Aorta (tissue), 5 donors: ENCODE results near the gene PPARA. TPM values are rescaled to one million over a fixed set of nuclear protein-coding genes. Genes with fewer than 3 reads are reported as not detected.
"Not testable (repeated sequence)": the region's sequence is repeated elsewhere in the genome, so short reads cannot be mapped to it uniquely, and the experiment has no call there.

Experiments used
- ATAC-seq: fragments of 200-7000 bp; cut with Tn5 transposase; one replicate; pipeline ENCODE4 v1.9.1; 2022; ENCODE audit warnings: moderate library complexity; ENCODE audit not compliant: low FRiP score
- DNase-seq, 2 donors: peaks; one replicate each; pipeline ENCODE4 v3.0.0-alpha.2; 2020
- H3K27ac ChIP-seq, 2 donors: one replicate each; pipeline ENCODE4 v1.5.1; 2013; ENCODE audit warnings: low read length in 2 of 2, mild to moderate bottlenecking in 2 of 2, moderate library complexity in 2 of 2, control low read depth in 1 of 2, inconsistent platforms in 1 of 2, low read depth in 1 of 2
- H3K27me3 ChIP-seq, 2 donors: one replicate each; pipeline ENCODE4 v1.6.1; 2013; ENCODE audit warnings: control low read depth in 1 of 2, low read length in 1 of 2, mild to moderate bottlenecking in 1 of 2, moderate library complexity in 1 of 2; ENCODE audit not compliant: insufficient read depth in 2 of 2, control insufficient read depth in 1 of 2
- H3K36me3 ChIP-seq, 2 donors: one replicate each; pipeline ENCODE4 v1.6.1; 2013; ENCODE audit warnings: control low read depth in 1 of 2, low read length in 1 of 2, mild to moderate bottlenecking in 1 of 2; ENCODE audit not compliant: insufficient read depth in 2 of 2, control insufficient read depth in 1 of 2
- H3K4me1 ChIP-seq, 2 donors: one replicate each; pipeline ENCODE4 v1.6.1; 2013; ENCODE audit warnings: low read length in 2 of 2, control low read depth in 1 of 2, mild to moderate bottlenecking in 1 of 2, moderate library complexity in 1 of 2; ENCODE audit not compliant: insufficient read depth in 2 of 2, control insufficient read depth in 1 of 2
- H3K4me3 ChIP-seq, 2 donors: one replicate each; pipeline ENCODE4 v1.5.1; 2013; ENCODE audit warnings: low read length in 2 of 2, control low read depth in 1 of 2, mild to moderate bottlenecking in 1 of 2
- H3K9me3 ChIP-seq: one replicate; pipeline ENCODE4 v1.6.1; 2013; ENCODE audit warnings: mild to moderate bottlenecking, low read length; ENCODE audit not compliant: control insufficient read depth
- WGBS, 2 donors: extraction: QIAGEN DNeasy Blood & Tissue Kit; methylation state at CpG; one replicate each; pipeline ENCODE4 v1.1.7; 2013; 5-methylcytosine and 5-hydroxymethylcytosine counted together
- intact Hi-C, 2 donors: fragments of 100-400 bp; cut with DNase I; formaldehyde crosslinking; loops; one replicate each; pipeline versions ENCODE4 v1.14.2 to v1.15.0; 2022
- polyA plus RNA-seq, 2 donors: library from polyadenylated mRNA; stranded (reverse); fragments of 200-250 nt; gene quantifications; one replicate each; pipeline ENCODE4 v1.2.3, GENCODE V29; 2013
- total RNA-seq, 2 donors: library from RNA; stranded (reverse); fragmentation: NEBNext Ultra II Directional; extraction: Animal tissue kit (Norgen Biotek cat#: 25700); gene quantifications; one replicate each; pipeline ENCODE4 v1.2.1, GENCODE V29; 2021
- donor health status: healthy with polysubstance abuse.
- donor health status: Bipolar disorder and iron deficiency.
- donor health status: DM: no; HTN: no; CAD: no.
- donor health status: DM: no; HTN: no; CAD: no.
- donor health status: DM: yes; HTN: yes; CAD: no.

PPARA gene
- total and polyA plus RNA-seq, 4 donors, result 6.9 to 32.1 (median 19.7) TPM

GRCh38 chr22:46265627-46266026, 115.3 kb downstream of the PPARA start:
- not testable (repeated sequence) for H3K4me1 ChIP-seq, H3K4me3 ChIP-seq, H3K27me3 ChIP-seq, H3K9me3 ChIP-seq, ATAC-seq, H3K36me3 ChIP-seq, H3K27ac ChIP-seq
- 94 to 96% methylated on average over 4 of the region's 4 CpGs for WGBS, 2 donors
- DNase-seq, result peak in 1 of 2 donors; percentile 39
- intact Hi-C loops, result loop anchor here in 1 of 2 donors (5.0 kb wide), 1 partner anchor 113 kb away; the partner anchor contains the start of gene PPARA

GRCh38 chr22:46267431-46268279, 117.3 kb downstream of the PPARA start, which contains the start of gene TTC38:
Gene TTC38, plus strand, starts transcription at chr22:46268008. Its CDS starts 32 bp downstream, at chr22:46268040.
- Histone ChIP-seq H3K27ac (peak within 1 kb of the TSS; percentile 64 to 72), H3K4me3 (peak within 1 kb of the TSS; percentile 79 to 84), H3K4me1 (no peaks in the 10 kb centered on the region), H3K27me3 (no peaks in the 10 kb centered on the region), H3K36me3 (no peaks in the 10 kb centered on the region), H3K9me3 (no peaks in the 10 kb centered on the region)
- intact Hi-C loops, result loop anchor here in 1 of 2 donors (5.0 kb wide), 1 partner anchor 115 kb away; the partner anchor contains the start of gene PPARA
- 0 to 1% methylated on average over 67 to 74 of the region's 74 CpGs for WGBS, 2 donors
- DNase-seq (peak; percentile 96 to 97), ATAC-seq (peak; percentile 97)

- Histone ChIP-seq H3K27me3 (no peaks in the 10 kb centered on the region), H3K27ac (no peak overlapping the region), H3K36me3 (peaks cover 0 to 2% of the 10 kb centered on the region in 2 donors), H3K4me3 (no peak overlapping the region), H3K9me3 (no peaks in the 10 kb centered on the region), H3K4me1 (no peaks in the 10 kb centered on the region)
- 72% methylated on average over 11 of the region's 11 CpGs for WGBS, 2 donors
- intact Hi-C loops, result loop anchor here in 1 of 2 donors (5.0 kb wide), 1 partner anchor 117 kb away; the partner anchor contains the start of gene PPARA
- DNase-seq (peak in 1 of 2 donors; percentile 42), ATAC-seq (no peak)
Observed at GRCh38 chr22:46269564-46269963, 119.2 kb downstream of the PPARA start.

- H3K27ac ChIP-seq, result no peak overlapping the region
- DNase-seq, result peak in 1 of 2 donors; percentile 51
- H3K9me3 ChIP-seq, result no peaks in the 10 kb centered on the region
- intact Hi-C loops, result no loop called here
- no peak for ATAC-seq
- no peaks in the 10 kb centered on the region for H3K4me1 ChIP-seq
- H3K27me3 ChIP-seq, result no peaks in the 10 kb centered on the region
- H3K4me3 ChIP-seq, result no peak overlapping the region
- 92 to 95% methylated on average over 8 of the region's 8 CpGs for WGBS, 2 donors
- H3K36me3 ChIP-seq, result peaks cover 0 to 5% of the 10 kb centered on the region in 2 donors
Observed at GRCh38 chr22:46272196-46272595, 121.9 kb downstream of the PPARA start.

- no peak for ATAC-seq
- no peaks in the 10 kb centered on the region for H3K4me1 ChIP-seq
- H3K27me3 ChIP-seq, result no peaks in the 10 kb centered on the region
- 95% methylated on average over 12 of the region's 12 CpGs for WGBS, 2 donors
- no peak overlapping the region for H3K27ac ChIP-seq
- peak in 1 of 2 donors; percentile 58 for DNase-seq
- H3K9me3 ChIP-seq, result no peaks in the 10 kb centered on the region
- peaks cover 0 to 5% of the 10 kb centered on the region in 2 donors for H3K36me3 ChIP-seq
- H3K4me3 ChIP-seq, result no peak overlapping the region
- intact Hi-C loops, result no loop called here
Observed at GRCh38 chr22:46272762-46273431, 122.6 kb downstream of the PPARA start.

- intact Hi-C loops, result no loop called here
- WGBS, 2 donors, result 90 to 92% methylated on average over 12 of the region's 12 CpGs
- Histone ChIP-seq H3K27ac (no peak overlapping the region), H3K9me3 (no peaks in the 10 kb centered on the region), H3K4me1 (no peaks in the 10 kb centered on the region), H3K36me3 (peaks cover 0 to 9% of the 10 kb centered on the region in 2 donors), H3K4me3 (no peak overlapping the region), H3K27me3 (no peaks in the 10 kb centered on the region)
- no peak for ATAC-seq
- DNase-seq, result peak in 1 of 2 donors; percentile 57
Observed at GRCh38 chr22:46273432-46274148, 123.3 kb downstream of the PPARA start.

GRCh38 chr22:46274381-46274780, 124.1 kb downstream of the PPARA start:
- DNase-seq (peak in 1 of 2 donors; percentile 51), ATAC-seq (no peak)
- Histone ChIP-seq H3K9me3 (no peaks in the 10 kb centered on the region), H3K4me1 (no peaks in the 10 kb centered on the region), H3K36me3 (peaks cover 0 to 16% of the 10 kb centered on the region in 2 donors), H3K27ac (no peak overlapping the region), H3K27me3 (no peaks in the 10 kb centered on the region), H3K4me3 (no peak overlapping the region)
- WGBS, 2 donors, result 95 to 97% methylated on average over 8 of the region's 8 CpGs
- intact Hi-C loops, result no loop called here

GRCh38 chr22:46275455-46276122, 125.3 kb downstream of the PPARA start:
- Histone ChIP-seq H3K27ac (no peak overlapping the region), H3K36me3 (peaks cover 0 to 16% of the 10 kb centered on the region in 2 donors), H3K4me3 (no peak overlapping the region), H3K9me3 (no peaks in the 10 kb centered on the region), H3K4me1 (no peaks in the 10 kb centered on the region), H3K27me3 (no peaks in the 10 kb centered on the region)
- 67 to 73% methylated on average over 3 of the region's 3 CpGs for WGBS, 2 donors
- ATAC-seq (no peak), DNase-seq (peak in 1 of 2 donors; percentile 9)
- intact Hi-C loops, result no loop called here
